Uterus (tissue), 4 donors: ENCODE results near the gene GSTA4. TPM values are rescaled to one million over a fixed set of nuclear protein-coding genes. Genes with fewer than 3 reads are reported as not detected.

Experiments used
- DNase-seq, 2 donors: peaks; one replicate each; pipeline ENCODE4 v3.0.0-alpha.2; 2019 to 2020
- H3K27ac ChIP-seq, 2 donors: fragments of 200-600 bp; sonication (generic); 1 replicate in 1 of 2; 2 replicates in 1 of 2; pipeline ENCODE4 v1.5.1; 2016 to 2018
- H3K27me3 ChIP-seq, 2 donors: fragments of 200-600 bp; sonication (generic); one replicate each; pipeline ENCODE4 v1.5.1; 2018 to 2019; ENCODE audit warnings: control low read depth in 1 of 2
- H3K36me3 ChIP-seq, 2 donors: fragments of 200-600 bp; sonication (generic); one replicate each; pipeline ENCODE4 v1.5.1; 2019; ENCODE audit warnings: control low read depth in 1 of 2
- H3K4me1 ChIP-seq, 2 donors: fragments of 200-600 bp; sonication (generic); one replicate each; pipeline ENCODE4 v1.5.1; 2018 to 2019; ENCODE audit warnings: control low read depth in 1 of 2
- H3K4me3 ChIP-seq, 2 donors: fragments of 200-600 bp; sonication (generic); 1 replicate in 1 of 2; 2 replicates in 1 of 2; pipeline ENCODE4 v1.5.1; 2018 to 2019; ENCODE audit warnings: mild to moderate bottlenecking in 1 of 2
- H3K9me3 ChIP-seq, 2 donors: fragments of 200-600 bp; sonication (generic); one replicate each; pipeline ENCODE4 v1.5.1; 2019; ENCODE audit warnings: control low read depth in 1 of 2
- POLR2A ChIP-seq, 2 donors: fragments of 450-650 bp; IDR thresholded peaks; one replicate each; pipeline ENCODE4 v1.6.1; 2016; ENCODE audit warnings: antibody characterized with exemption in 2 of 2, mild to moderate bottlenecking in 1 of 2, moderate library complexity in 1 of 2
- intact Hi-C: fragments of 100-400 bp; cut with DNase I; formaldehyde crosslinking; loops from one replicate; pipeline ENCODE4 v1.15.1; 2023; ENCODE audit warnings: low total_unique reads
- total RNA-seq, 4 donors: library from RNA; depleted of rRNA in 3 of 4; stranded (reverse); fragments of >200 nt in 3 of 4; gene quantifications; one replicate each; pipeline versions ENCODE4 v1.1.0 to v1.2.4, GENCODE V29; 2014 to 2023
- TF ChIP-seq, protein P1 (sequence below), 4 experiments: fragments of 200-600 bp in 2 of 4; fragments of 450-650 bp in 2 of 4; sonication (generic) in 2 of 4; IDR thresholded peaks; one replicate each; pipeline ENCODE4 v1.5.1; 2016 to 2019; ENCODE audit warnings: antibody characterized with exemption in 4 of 4, mild to moderate bottlenecking in 2 of 4, moderate library complexity in 1 of 4
- donor health status: DM: yes; HTN: yes; CAD: no.

Gene GSTA4
- total RNA-seq, 4 donors from 2014 or later, result 7.7 to 59.2 (median 23.0) TPM

DNA sequence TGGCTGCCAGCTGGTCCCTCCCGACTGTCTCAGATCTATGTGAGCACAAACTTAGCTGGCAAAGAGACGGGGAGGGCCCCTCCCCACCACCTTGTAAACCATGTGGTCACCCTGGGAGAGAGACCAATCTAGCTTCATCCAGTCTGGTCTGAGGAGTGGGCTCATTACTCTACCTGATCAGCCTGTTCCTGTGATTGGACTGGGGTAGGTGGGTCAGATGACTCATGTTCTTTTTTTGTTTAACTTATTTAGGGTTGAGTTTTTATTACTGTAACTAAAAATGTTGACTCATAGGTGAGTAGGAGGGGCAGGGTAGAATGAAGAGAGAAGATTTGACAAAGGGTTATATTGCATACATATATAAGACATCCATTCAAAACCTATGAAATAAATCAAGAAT is 4.7 kb downstream of the GSTA4 start:
- no peaks in the 10 kb centered on the region for H3K9me3 ChIP-seq
- no peak overlapping the region for H3K4me3 ChIP-seq
- no peak for DNase-seq
- no peaks in the 10 kb centered on the region for H3K27me3 ChIP-seq
- no peaks in the 10 kb centered on the region for H3K36me3 ChIP-seq
- intact Hi-C loops, result no loop called here
- H3K4me1 ChIP-seq, result no peaks in the 10 kb centered on the region
- TF ChIP-seq, protein P1, sequence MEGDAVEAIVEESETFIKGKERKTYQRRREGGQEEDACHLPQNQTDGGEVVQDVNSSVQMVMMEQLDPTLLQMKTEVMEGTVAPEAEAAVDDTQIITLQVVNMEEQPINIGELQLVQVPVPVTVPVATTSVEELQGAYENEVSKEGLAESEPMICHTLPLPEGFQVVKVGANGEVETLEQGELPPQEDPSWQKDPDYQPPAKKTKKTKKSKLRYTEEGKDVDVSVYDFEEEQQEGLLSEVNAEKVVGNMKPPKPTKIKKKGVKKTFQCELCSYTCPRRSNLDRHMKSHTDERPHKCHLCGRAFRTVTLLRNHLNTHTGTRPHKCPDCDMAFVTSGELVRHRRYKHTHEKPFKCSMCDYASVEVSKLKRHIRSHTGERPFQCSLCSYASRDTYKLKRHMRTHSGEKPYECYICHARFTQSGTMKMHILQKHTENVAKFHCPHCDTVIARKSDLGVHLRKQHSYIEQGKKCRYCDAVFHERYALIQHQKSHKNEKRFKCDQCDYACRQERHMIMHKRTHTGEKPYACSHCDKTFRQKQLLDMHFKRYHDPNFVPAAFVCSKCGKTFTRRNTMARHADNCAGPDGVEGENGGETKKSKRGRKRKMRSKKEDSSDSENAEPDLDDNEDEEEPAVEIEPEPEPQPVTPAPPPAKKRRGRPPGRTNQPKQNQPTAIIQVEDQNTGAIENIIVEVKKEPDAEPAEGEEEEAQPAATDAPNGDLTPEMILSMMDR (IDR thresholded peaks at IDR 0.05), result no peak
- TF ChIP-seq POLR2A (IDR thresholded peaks at IDR 0.05), result no peak
- no peak overlapping the region for H3K27ac ChIP-seq

DNA sequence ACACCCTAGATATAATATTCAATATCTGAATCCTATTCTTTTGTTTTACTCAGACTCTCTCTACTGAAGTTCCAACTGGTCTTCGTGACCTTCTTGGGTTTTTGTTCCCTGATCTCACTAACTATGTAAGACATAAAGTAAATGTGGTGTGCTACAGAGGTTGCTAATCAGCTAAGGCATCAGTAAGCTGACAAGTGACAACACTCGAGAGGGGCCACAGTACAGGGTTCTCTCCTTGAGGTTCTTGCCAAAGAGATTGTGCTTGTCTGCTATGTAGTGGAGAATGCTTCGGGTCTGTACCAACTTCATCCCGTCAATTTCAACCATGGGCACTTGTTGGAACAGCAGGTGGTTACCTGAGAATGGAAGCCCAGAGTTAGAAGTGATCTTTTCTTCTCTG is 9.9 kb downstream of the GSTA4 start:
- DNase-seq, result no peak
- intact Hi-C loops, result no loop called here
- H3K27me3 ChIP-seq, result no peaks in the 10 kb centered on the region
- H3K36me3 ChIP-seq, result no peaks in the 10 kb centered on the region
- no peaks in the 10 kb centered on the region for H3K4me1 ChIP-seq
- TF ChIP-seq, protein P1 (IDR thresholded peaks at IDR 0.05), result no peak
- TF ChIP-seq POLR2A (IDR thresholded peaks at IDR 0.05), result no peak
- H3K9me3 ChIP-seq, result no peaks in the 10 kb centered on the region
- H3K4me3 ChIP-seq, result no peak overlapping the region
- H3K27ac ChIP-seq, result no peak overlapping the region

DNA sequence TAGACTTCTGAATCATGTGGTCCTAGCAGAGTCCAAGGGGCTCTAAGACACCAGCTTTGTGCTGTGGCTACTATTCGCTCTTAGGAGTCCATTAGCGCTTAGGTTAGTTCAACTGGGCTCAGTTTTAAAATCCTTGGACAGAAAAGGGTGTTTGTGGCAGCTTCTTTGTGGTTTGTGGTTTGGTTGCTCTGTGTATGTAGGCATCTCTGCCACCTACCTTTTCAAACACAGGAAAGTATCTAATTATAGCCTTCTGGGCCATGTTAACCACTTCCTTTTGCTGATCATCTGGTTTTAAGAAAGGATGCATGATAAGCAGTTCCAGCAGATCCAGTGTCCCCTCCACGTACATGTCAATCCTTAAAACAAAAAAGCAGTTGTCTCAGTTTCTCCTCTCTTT is 10.8 kb downstream of the GSTA4 start:
- H3K36me3 ChIP-seq, result no peaks in the 10 kb centered on the region
- no peak for DNase-seq
- no peaks in the 10 kb centered on the region for H3K9me3 ChIP-seq
- no peaks in the 10 kb centered on the region for H3K4me1 ChIP-seq
- H3K4me3 ChIP-seq, result no peak overlapping the region
- no peak overlapping the region for H3K27ac ChIP-seq
- intact Hi-C loops, result no loop called here
- TF ChIP-seq, protein P1 (IDR thresholded peaks at IDR 0.05), result no peak
- TF ChIP-seq POLR2A (IDR thresholded peaks at IDR 0.05), result no peak
- H3K27me3 ChIP-seq, result no peaks in the 10 kb centered on the region

DNA sequence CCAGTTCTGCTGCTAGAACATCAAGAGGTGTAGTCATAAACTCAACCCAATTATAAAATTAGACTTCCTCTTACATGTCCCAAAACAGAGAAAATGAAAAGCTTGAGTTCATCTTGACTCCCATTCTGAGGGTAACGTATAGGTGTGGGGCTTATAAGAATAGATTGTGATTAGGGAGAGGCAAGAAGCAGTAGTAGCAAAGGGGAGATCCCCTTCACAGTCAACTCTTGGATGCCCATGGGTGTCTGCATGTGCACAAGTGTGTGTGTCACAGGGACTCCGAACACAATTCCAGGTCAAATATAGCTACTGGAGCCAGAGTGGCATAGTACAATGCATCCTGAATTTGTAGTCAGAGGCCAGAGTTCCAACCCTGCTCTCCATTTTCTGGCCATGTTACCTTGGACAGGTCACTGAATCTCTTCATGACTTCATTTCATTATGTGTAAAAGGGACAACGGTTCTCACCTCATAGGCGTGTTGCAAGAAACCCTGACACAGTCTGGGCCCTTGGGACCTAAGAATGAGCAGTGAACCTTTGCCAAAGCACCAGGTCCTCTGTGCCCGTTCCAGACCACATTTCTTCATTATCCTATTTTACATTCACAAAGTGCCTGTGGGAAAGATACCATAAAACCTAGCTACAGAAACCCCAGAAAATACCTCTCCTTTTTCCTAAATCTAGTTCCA is 11.8 kb downstream of the GSTA4 start:
- H3K27me3 ChIP-seq, result no peaks in the 10 kb centered on the region
- no peaks in the 10 kb centered on the region for H3K36me3 ChIP-seq
- H3K4me3 ChIP-seq, result no peak overlapping the region
- no peaks in the 10 kb centered on the region for H3K4me1 ChIP-seq
- H3K9me3 ChIP-seq, result no peaks in the 10 kb centered on the region
- DNase-seq, result no peak
- H3K27ac ChIP-seq, result no peak overlapping the region
- TF ChIP-seq POLR2A (IDR thresholded peaks at IDR 0.05), result no peak
- TF ChIP-seq, protein P1 (IDR thresholded peaks at IDR 0.05), result no peak
- intact Hi-C loops, result no loop called here

DNA sequence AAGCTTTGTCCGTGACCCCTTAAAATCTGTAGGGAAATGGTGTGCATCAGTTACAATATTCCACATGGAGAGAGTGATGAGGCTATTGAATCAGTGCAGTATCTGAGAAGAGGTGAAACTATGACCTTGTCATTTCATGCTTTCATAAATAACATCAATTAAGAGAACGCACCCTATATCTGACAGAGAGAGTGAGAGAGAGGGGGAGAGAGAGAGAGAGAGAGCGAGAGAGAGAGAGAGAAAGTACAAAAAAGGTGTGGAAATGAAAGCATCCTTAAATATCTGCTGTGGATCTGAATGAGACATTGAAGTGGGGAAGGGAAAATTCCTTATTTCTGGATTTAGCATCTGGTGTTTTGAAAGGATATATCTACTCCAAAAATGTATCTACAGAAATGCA is 12.4 kb downstream of the GSTA4 start:
- no peak overlapping the region for H3K4me3 ChIP-seq
- no peaks in the 10 kb centered on the region for H3K27me3 ChIP-seq
- no peak overlapping the region for H3K27ac ChIP-seq
- no peak for TF ChIP-seq POLR2A (IDR thresholded peaks at IDR 0.05)
- TF ChIP-seq, protein P1 (IDR thresholded peaks at IDR 0.05), result no peak
- DNase-seq, result no peak
- H3K9me3 ChIP-seq, result no peaks in the 10 kb centered on the region
- H3K4me1 ChIP-seq, result no peaks in the 10 kb centered on the region
- intact Hi-C loops, result no loop called here
- no peaks in the 10 kb centered on the region for H3K36me3 ChIP-seq
